ENCODE measurements around the gene NRIP3.

Gene NRIP3

GRCh38 chr11:9003573-9004182, at the start of gene NRIP3:
NRIP3 (minus strand) TSS chr11:9004001; CDS start chr11:9003935, 66 bp downstream.
- DNase-seq: no peak

GRCh38 chr11:9052316-9052715, 48.5 kb upstream of the NRIP3 start:
- no peak for DNase-seq

- DNase-seq: no peak
Observed at GRCh38 chr11:9049959-9050358, 46.2 kb upstream of the NRIP3 start.

GRCh38 chr11:9047964-9048523, 44.2 kb upstream of the NRIP3 start:
- no peak for DNase-seq

GRCh38 chr11:9046481-9046880, 42.7 kb upstream of the NRIP3 start:
- DNase-seq: no peak

- DNase-seq: no peak
Observed at GRCh38 chr11:9042488-9042887, 38.7 kb upstream of the NRIP3 start.

- no peak for DNase-seq
Observed at GRCh38 chr11:9041747-9042146, 37.9 kb upstream of the NRIP3 start.

GRCh38 chr11:9040410-9040809, 36.6 kb upstream of the NRIP3 start:
- no peak for DNase-seq

- DNase-seq: no peak
Observed at GRCh38 chr11:9039863-9040262, 36.1 kb upstream of the NRIP3 start.

GRCh38 chr11:9039198-9039597, 35.4 kb upstream of the NRIP3 start:
- no peak for DNase-seq

GRCh38 chr11:9038541-9038940, 34.7 kb upstream of the NRIP3 start:
- no peak for DNase-seq

- no peak for DNase-seq
Observed at GRCh38 chr11:9037963-9038362, 34.2 kb upstream of the NRIP3 start.

GRCh38 chr11:9037046-9037780, 33.4 kb upstream of the NRIP3 start:
- DNase-seq: no peak

- DNase-seq: no peak
Observed at GRCh38 chr11:9030601-9031000, 26.8 kb upstream of the NRIP3 start.

- DNase-seq: no peak
Observed at GRCh38 chr11:9029422-9029821, 25.6 kb upstream of the NRIP3 start.

GRCh38 chr11:9028581-9028980, 24.8 kb upstream of the NRIP3 start:
- DNase-seq: no peak

GRCh38 chr11:9025101-9025850, 21.5 kb upstream of the NRIP3 start:
- no peak for DNase-seq

- no peak for DNase-seq
Observed at GRCh38 chr11:9022961-9023680, 19.3 kb upstream of the NRIP3 start.

- DNase-seq: no peak
Observed at GRCh38 chr11:9020916-9021315, 17.1 kb upstream of the NRIP3 start.

GRCh38 chr11:9019861-9020260, 16.1 kb upstream of the NRIP3 start:
- no peak for DNase-seq

- DNase-seq: no peak
Observed at GRCh38 chr11:9017773-9018172, 14.0 kb upstream of the NRIP3 start.

GRCh38 chr11:9016916-9017642, 13.3 kb upstream of the NRIP3 start:
- DNase-seq: no peak
